OCI-LY1 (cell line): ENCODE data around the gene ANKS1A.

ENCODE experiments used
- H2AFZ ChIP-seq: fragments of 200-600 bp; sonication (generic), shearing (Covaris generic); 2 replicates; pipeline ENCODE4 v1.6.0; 2014; ENCODE audit warnings: antibody characterized with exemption, mild to moderate bottlenecking, low read length
- H3F3A ChIP-seq: fragments of 200-600 bp; sonication (generic), shearing (Covaris generic); 2 replicates; pipeline ENCODE4 v1.6.0; 2014; ENCODE audit warnings: mild to moderate bottlenecking, antibody characterized with exemption, low read length, moderate library complexity; ENCODE audit not compliant: insufficient read depth
- H3K27ac ChIP-seq: fragments of 200-600 bp; sonication (generic); 2 replicates; pipeline ENCODE4 v1.5.1; 2014; ENCODE audit warnings: low read length, mixed run types, mild to moderate bottlenecking, low read depth; ENCODE audit not compliant: poor library complexity, severe bottlenecking
- H3K27me3 ChIP-seq: fragments of 200-600 bp; sonication (generic); 2 replicates; pipeline ENCODE4 v1.6.0; 2014; ENCODE audit warnings: antibody characterized with exemption, mild to moderate bottlenecking, low read length, moderate library complexity; ENCODE audit not compliant: insufficient read depth
- H3K36me3 ChIP-seq: fragments of 200-600 bp; sonication (generic); 2 replicates; pipeline ENCODE4 v1.6.1; 2014; ENCODE audit warnings: mild to moderate bottlenecking, antibody characterized with exemption, low read length, moderate library complexity, mixed read lengths; ENCODE audit not compliant: insufficient read depth
- H3K4me1 ChIP-seq: fragments of 200-600 bp; sonication (generic); 2 replicates; pipeline ENCODE4 v1.5.1; 2014; ENCODE audit warnings: mild to moderate bottlenecking, low read length, moderate library complexity; ENCODE audit not compliant: insufficient read depth, severe bottlenecking
- H3K4me2 ChIP-seq: fragments of 200-600 bp; sonication (generic), shearing (Covaris generic); 2 replicates; pipeline ENCODE4 v1.6.1; 2014; ENCODE audit warnings: low read length
- H3K4me3 ChIP-seq: fragments of 200-600 bp; sonication (generic); 2 replicates; pipeline ENCODE4 v1.5.1; 2014; ENCODE audit warnings: low read length, low read depth, mild to moderate bottlenecking, mixed read lengths; ENCODE audit not compliant: poor library complexity, severe bottlenecking
- H3K79me2 ChIP-seq: fragments of 200-600 bp; shearing (Covaris generic); 2 replicates; pipeline ENCODE4 v1.6.1; 2016; ENCODE audit warnings: mixed run types, low read length, mixed read lengths; ENCODE audit not compliant: insufficient read depth
- H3K9ac ChIP-seq: fragments of 200-600 bp; sonication (generic), shearing (Covaris generic); 2 replicates; pipeline ENCODE4 v1.6.1; 2014; ENCODE audit warnings: mild to moderate bottlenecking, low read length, mixed read lengths
- H3K9me2 ChIP-seq: fragments of 200-600 bp; sonication (generic), shearing (Covaris generic); 2 replicates; pipeline ENCODE4 v1.6.1; 2014; ENCODE audit warnings: low read depth, mild to moderate bottlenecking, low read length, mixed read lengths
- H3K9me3 ChIP-seq: fragments of 200-600 bp; shearing (Covaris generic); 2 replicates; pipeline ENCODE4 v1.6.1; 2014; ENCODE audit warnings: low read length, mixed read lengths
- H4K20me1 ChIP-seq: fragments of 200-600 bp; sonication (generic), shearing (Covaris generic); 2 replicates; pipeline ENCODE4 v1.6.0; 2016; ENCODE audit warnings: mild to moderate bottlenecking, low read length; ENCODE audit not compliant: insufficient read depth
- CTCF ChIP-seq: fragments of 200-600 bp; sonication (generic), shearing (Covaris generic); IDR thresholded peaks from 2 replicates; pipeline ENCODE4 v1.5.1; 2017; ENCODE audit warnings: mild to moderate bottlenecking, antibody characterized with exemption, low read length, moderate library complexity, mixed read lengths
- EZH2 ChIP-seq: fragments of 200-600 bp; sonication (generic), shearing (Covaris generic); IDR thresholded peaks from 2 replicates; pipeline ENCODE4 v1.8.0; 2017; ENCODE audit warnings: borderline replicate concordance, mixed run types, mild to moderate bottlenecking, antibody characterized with exemption, low read length, moderate library complexity, mixed read lengths

The ANKS1A gene

DNA sequence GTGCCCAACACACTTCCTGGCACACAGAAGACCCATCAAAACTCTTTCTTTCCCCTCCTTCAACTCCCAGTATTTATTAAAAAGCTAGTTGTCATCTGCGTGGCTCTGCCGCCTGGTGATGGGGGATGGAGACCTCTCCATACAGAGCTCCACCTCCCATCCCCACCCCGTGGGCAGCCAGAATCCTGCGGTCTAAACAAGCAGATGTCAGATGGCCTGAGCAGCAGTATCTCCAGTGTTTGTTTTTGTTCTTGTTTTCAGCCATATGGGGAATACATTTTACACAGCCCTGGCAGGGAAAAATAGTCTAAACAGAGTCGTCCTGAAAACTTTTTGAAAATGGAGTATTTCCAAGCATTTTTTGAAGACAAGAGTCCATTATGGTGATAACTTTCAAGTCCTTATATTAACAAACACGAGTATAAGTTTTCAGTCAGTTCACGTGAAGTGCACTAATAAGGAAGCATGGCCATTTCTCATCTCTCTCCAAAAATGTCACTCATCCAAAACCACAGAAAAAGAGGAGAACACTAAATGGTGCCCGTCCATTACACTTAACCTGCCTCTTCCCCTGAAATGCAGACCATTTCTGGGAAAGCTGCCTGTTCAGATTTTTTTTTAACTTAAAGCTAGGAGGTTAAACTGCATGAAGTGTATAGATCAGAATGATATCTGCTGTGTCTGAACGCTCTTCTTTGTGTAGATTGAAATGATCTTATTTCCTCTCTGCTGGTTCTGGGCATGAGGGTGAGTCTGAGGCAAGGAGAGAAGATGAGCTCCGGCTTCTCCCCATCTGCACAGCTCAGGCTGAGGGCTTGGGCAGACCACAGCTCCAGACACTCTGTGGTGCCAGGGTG is 161.1 kb downstream of the ANKS1A start:
- Histone ChIP-seq H4K20me1 (no peaks in the 10 kb centered on the region), H3K9me3 (no peaks in the 10 kb centered on the region), H3K9ac (no peak overlapping the region), H3K27me3 (no peaks in the 10 kb centered on the region), H3F3A (no peaks in the 10 kb centered on the region), H3K36me3 (no peaks in the 10 kb centered on the region), H3K79me2 (no peaks in the 10 kb centered on the region), H3K4me1 (no peaks in the 10 kb centered on the region), H2AFZ (no peak overlapping the region), H3K4me3 (no peak overlapping the region), H3K27ac (no peak overlapping the region), H3K4me2 (no peak overlapping the region), H3K9me2 (no peaks in the 10 kb centered on the region)
- TF ChIP-seq CTCF (no peak), EZH2 (no peak)

DNA sequence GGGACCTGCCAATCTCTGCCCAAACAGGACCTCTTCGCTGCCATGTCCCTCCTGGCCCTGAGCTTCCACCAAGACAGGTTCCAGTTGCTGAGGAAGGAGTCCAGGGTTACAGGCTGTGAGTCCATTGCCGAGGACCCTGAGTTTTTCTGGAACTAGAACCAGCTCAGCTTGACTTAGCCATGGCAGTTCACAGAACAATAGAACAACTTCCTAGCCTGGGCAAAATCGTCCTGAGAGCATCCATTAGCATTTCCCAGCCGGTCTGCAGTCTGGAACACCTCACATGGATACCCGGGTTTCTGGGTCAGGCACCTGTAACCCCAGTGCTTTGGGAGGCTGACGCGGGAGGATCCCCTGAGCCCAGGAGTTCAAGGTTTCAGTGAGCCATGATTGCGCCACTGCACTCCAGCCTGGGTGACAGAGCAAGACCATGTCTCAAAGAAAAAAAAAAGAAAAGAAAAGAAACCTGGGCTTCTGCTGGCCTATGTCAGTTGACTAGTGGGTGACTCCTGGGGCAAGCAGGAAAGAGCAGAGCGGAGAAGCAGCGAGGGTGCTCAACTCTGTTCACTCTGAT is 161.8 kb downstream of the ANKS1A start:
- TF ChIP-seq EZH2 (no peak), CTCF (no peak)
- no peaks in the 10 kb centered on the region for H3K36me3 ChIP-seq
- no peak overlapping the region for H3K4me3 ChIP-seq
- no peaks in the 10 kb centered on the region for H3F3A ChIP-seq
- H2AFZ ChIP-seq, result no peak overlapping the region
- no peaks in the 10 kb centered on the region for H3K9me2 ChIP-seq
- H3K4me2 ChIP-seq, result no peak overlapping the region
- no peaks in the 10 kb centered on the region for H3K4me1 ChIP-seq
- H3K9ac ChIP-seq, result no peak overlapping the region
- no peaks in the 10 kb centered on the region for H4K20me1 ChIP-seq
- H3K27ac ChIP-seq, result no peak overlapping the region
- no peaks in the 10 kb centered on the region for H3K79me2 ChIP-seq
- no peaks in the 10 kb centered on the region for H3K9me3 ChIP-seq
- no peaks in the 10 kb centered on the region for H3K27me3 ChIP-seq

GRCh38 chr6:35051396-35051795 is 162.3 kb downstream of the ANKS1A start:
- Histone ChIP-seq H3K4me3 (no peak overlapping the region), H4K20me1 (no peaks in the 10 kb centered on the region), H2AFZ (no peak overlapping the region), H3K9ac (no peak overlapping the region), H3K36me3 (no peaks in the 10 kb centered on the region), H3K27me3 (no peaks in the 10 kb centered on the region), H3K9me3 (no peaks in the 10 kb centered on the region), H3K4me2 (no peak overlapping the region), H3F3A (no peaks in the 10 kb centered on the region), H3K9me2 (no peaks in the 10 kb centered on the region), H3K79me2 (no peaks in the 10 kb centered on the region), H3K27ac (no peak overlapping the region), H3K4me1 (no peaks in the 10 kb centered on the region)
- TF ChIP-seq CTCF (no peak), EZH2 (no peak)
